Common myeloid progenitor, CD34-positive (primary cell): Measurements from ENCODE around the gene PINK1. TPM values are rescaled to one million over a fixed set of nuclear protein-coding genes. Genes with fewer than 3 reads are reported as not detected.

ENCODE experiments used
- CTCF ChIA-PET: fragments of 350-600 bp; sonication (Branson Sonifier 250); formaldehyde crosslinking; loops from one replicate; lab custom pipeline; 2021; ENCODE audit warnings: antibody characterized with exemption; lab: Charles Lee
- POLR2A ChIA-PET: fragments of 350-600 bp; sonication (Branson Sonifier 250); formaldehyde crosslinking; loops from one replicate; lab custom pipeline; 2021; ENCODE audit warnings: antibody characterized with exemption; lab: Charles Lee
- DNase-seq, 3 donors: peaks; one replicate each; pipeline versions ENCODE4 v3.0.0 to v3.0.0-alpha.2; 2013
- H3K27ac ChIP-seq, 2 experiments: 1 replicate in 1 of 2; 2 replicates in 1 of 2; pipeline ENCODE4 v1.7.0; 2013; ENCODE audit warnings: inconsistent platforms in 2 of 2, low read length in 2 of 2, mild to moderate bottlenecking in 2 of 2, low read depth in 1 of 2, moderate library complexity in 1 of 2; ENCODE audit not compliant: severe bottlenecking in 2 of 2, insufficient read depth in 1 of 2, poor library complexity in 1 of 2
- H3K27me3 ChIP-seq, 5 experiments: replicated peaks in 2 of 5; 1 replicate in 3 of 5; 2 replicates in 2 of 5; pipeline versions ENCODE4 v1.6.1 to v1.7.0; 2013; ENCODE audit warnings: low read length in 4 of 5, mild to moderate bottlenecking in 2 of 5, moderate library complexity in 2 of 5, inconsistent platforms in 1 of 5; ENCODE audit not compliant: insufficient read depth in 5 of 5, control insufficient read depth in 4 of 5
- H3K36me3 ChIP-seq, 4 experiments: 1 replicate in 2 of 4; 2 replicates in 2 of 4; pipeline versions ENCODE4 v1.6.1 to v1.7.0; 2013; ENCODE audit warnings: low read length in 3 of 4, control low read depth in 1 of 4, mild to moderate bottlenecking in 1 of 4; ENCODE audit not compliant: control insufficient read depth in 4 of 4, insufficient read depth in 4 of 4
- H3K4me1 ChIP-seq, 4 experiments: 1 replicate in 3 of 4; 2 replicates in 1 of 4; pipeline versions ENCODE4 v1.6.1 to v1.7.1; 2013; ENCODE audit warnings: low read length in 3 of 4, mild to moderate bottlenecking in 3 of 4, control low read depth in 1 of 4, inconsistent platforms in 1 of 4, moderate library complexity in 1 of 4; ENCODE audit not compliant: control insufficient read depth in 4 of 4, insufficient read depth in 4 of 4; ENCODE audit errors: control extremely low read depth in 1 of 4
- H3K4me3 ChIP-seq, 7 experiments: 1 replicate in 4 of 7; 2 replicates in 3 of 7; pipeline versions ENCODE4 v1.5.1 to v1.7.0; 2013; ENCODE audit warnings: mild to moderate bottlenecking in 7 of 7, low read length in 6 of 7, moderate library complexity in 6 of 7, inconsistent platforms in 2 of 7, low read depth in 2 of 7, control low read depth in 1 of 7; ENCODE audit not compliant: insufficient read depth in 4 of 7, control insufficient read depth in 1 of 7; ENCODE audit errors: extremely low read depth in 1 of 7
- H3K9me3 ChIP-seq, 5 experiments: 1 replicate in 4 of 5; 2 replicates in 1 of 5; pipeline versions ENCODE4 v1.6.1 to v1.7.1; 2013; ENCODE audit warnings: low read length in 4 of 5, mild to moderate bottlenecking in 2 of 5, inconsistent platforms in 1 of 5, low read depth in 1 of 5, moderate library complexity in 1 of 5; ENCODE audit not compliant: control insufficient read depth in 4 of 5, insufficient read depth in 2 of 5; ENCODE audit errors: control extremely low read depth in 1 of 5
- WGBS: methylation state at CpG from one replicate; pipeline ENCODE4 v1.1.5; 2013; ENCODE audit not compliant: insufficient coverage; 5-methylcytosine and 5-hydroxymethylcytosine counted together
- polyA plus RNA-seq: library from polyadenylated mRNA; unstranded; fragments of 120-200 nt; gene quantifications from one replicate; pipeline ENCODE4 v1.2.1, GENCODE V29; 2013

PINK1 gene
- polyA plus RNA-seq: 31.4 TPM

- H3K36me3 ChIP-seq: peaks cover 0 to 13% (median 7%) of the 10 kb centered on the region in 4 experiments
- POLR2A ChIA-PET: interaction anchor here (0.8 to 0.9 kb wide), 2 partner anchors 53 to 59 kb away, joined by 3 to 6 read pairs; no protein-coding TSS in a partner anchor
- under 1% methylated on average over 78 of the region's 93 CpGs for WGBS
- no peaks in the 10 kb centered on the region for H3K9me3 ChIP-seq
- peak; percentile 77 to 85 (median 84) for DNase-seq
- peak within 1 kb of the TSS; percentile 50 to 78 for H3K27ac ChIP-seq
- H3K4me1 ChIP-seq: peaks cover 6 to 15% (median 11%) of the 10 kb centered on the region in 4 experiments
- no peaks in the 10 kb centered on the region for H3K27me3 ChIP-seq
- peak within 1 kb of the TSS; percentile 80 to 95 (median 86) for H3K4me3 ChIP-seq
- CTCF ChIA-PET: interaction anchor here (0.7 to 4.0 kb wide), 21 partner anchors 9 to 114 kb away, joined by 3 to 42 read pairs (median 5); partner anchors contain the start of gene CDA
Measured at GRCh38 chr1:20633190-20634064, at the start of gene PINK1. PINK1 (plus strand) TSS chr1:20633458; CDS start chr1:20633549, 91 bp downstream.

- Histone ChIP-seq H3K4me3 (no peak overlapping the region), H3K9me3 (peaks cover 0 to 3% (median 0%) of the 10 kb centered on the region in 5 experiments), H3K27ac (no peak overlapping the region), H3K27me3 (peaks cover 0 to 16% (median 6%) of the 10 kb centered on the region in 5 experiments), H3K4me1 (peaks cover 2 to 20% (median 17%) of the 10 kb centered on the region in 4 experiments), H3K36me3 (no peaks in the 10 kb centered on the region)
- no peak for DNase-seq
- WGBS: no CpG with 5 or more reads among the region's 2 CpGs
- ChIA-PET CTCF (interaction anchor here (1.2 to 2.7 kb wide), 3 partner anchors 10 to 54 kb away, joined by 3 to 11 read pairs (median 9); no protein-coding TSS in a partner anchor), POLR2A (no interaction called here)
Measured at GRCh38 chr1:20584890-20585289, 48.4 kb upstream of the PINK1 start.

GRCh38 chr1:20586953-20587660, 46.2 kb upstream of the PINK1 start:
- CTCF ChIA-PET: interaction anchor here (1.1 to 2.8 kb wide), 2 partner anchors 39 to 46 kb away, joined by 3 to 11 read pairs; partner anchors contain the start of gene PINK1
- Histone ChIP-seq H3K4me1 (peaks cover 2 to 30% (median 26%) of the 10 kb centered on the region in 4 experiments), H3K36me3 (no peaks in the 10 kb centered on the region), H3K9me3 (peaks cover 0 to 3% (median 0%) of the 10 kb centered on the region in 5 experiments), H3K27me3 (peaks cover 0 to 26% (median 9%) of the 10 kb centered on the region in 5 experiments), H3K4me3 (no peak overlapping the region), H3K27ac (no peak overlapping the region)
- POLR2A ChIA-PET: no interaction called here
- WGBS: 74% methylated on average over 3 of the region's 10 CpGs
- no peak for DNase-seq

- CTCF ChIA-PET: interaction anchor here (1.2 to 2.8 kb wide), 3 partner anchors 13 to 199 kb away, joined by 3 to 11 read pairs (median 3); partner anchors contain the start of genes HP1BP3 and PINK1
Measured at GRCh38 chr1:20587661-20588053, 45.6 kb upstream of the PINK1 start.

GRCh38 chr1:20588634-20589225, 44.5 kb upstream of the PINK1 start, which contains the start of gene CDA:
CDA (plus strand) TSS chr1:20589097; CDS start chr1:20589130, 33 bp downstream.
- H3K27ac ChIP-seq: no peak within 1 kb of the TSS
- ChIA-PET CTCF (interaction anchor here (0.8 to 2.8 kb wide), 4 partner anchors 12 to 198 kb away, joined by 3 to 11 read pairs (median 3); partner anchors contain the start of genes HP1BP3 and PINK1), POLR2A (no interaction called here)
- peaks cover 0 to 3% (median 0%) of the 10 kb centered on the region in 5 experiments for H3K9me3 ChIP-seq
- peak in 1 of 3 donors; percentile 17 for DNase-seq
- no peaks in the 10 kb centered on the region for H3K36me3 ChIP-seq
- H3K4me3 ChIP-seq: peak within 1 kb of the TSS in 5 of 7 experiments; percentile 33 to 65 (median 57)
- 26% methylated on average over 9 of the region's 11 CpGs for WGBS
- peaks cover 0 to 26% (median 9%) of the 10 kb centered on the region in 5 experiments for H3K27me3 ChIP-seq
- H3K4me1 ChIP-seq: peaks cover 2 to 30% (median 26%) of the 10 kb centered on the region in 4 experiments

More at GRCh38 chr1:20587661-20588053, 45.6 kb upstream of the PINK1 start:
- DNase-seq: peak in 1 of 3 donors; percentile 16
- WGBS: no CpG with 5 or more reads among the region's 2 CpGs
- peaks cover 0 to 3% (median 0%) of the 10 kb centered on the region in 5 experiments for H3K9me3 ChIP-seq
- H3K4me3 ChIP-seq: no peak overlapping the region
- H3K36me3 ChIP-seq: no peaks in the 10 kb centered on the region
- H3K27ac ChIP-seq: no peak overlapping the region
- POLR2A ChIA-PET: no interaction called here
- H3K4me1 ChIP-seq: peaks cover 2 to 30% (median 26%) of the 10 kb centered on the region in 4 experiments
- peaks cover 0 to 26% (median 9%) of the 10 kb centered on the region in 5 experiments for H3K27me3 ChIP-seq
